ENCODE measurements around the gene SUMF2.
"Not testable (repeated sequence)": the region's sequence is repeated elsewhere in the genome, so short reads cannot be mapped to it uniquely, and the experiment has no call there.

Gene SUMF2

GRCh38 chr7:56110611-56111010 lies 46.5 kb downstream of the SUMF2 start:
- DNase-seq, result no peak

GRCh38 chr7:56112244-56112643 lies 48.2 kb downstream of the SUMF2 start:
- not testable (repeated sequence) for DNase-seq

- no peak for DNase-seq
Observed at GRCh38 chr7:56115852-56116538, 51.9 kb downstream of the SUMF2 start, which contains the start of gene NUPR2. TSS of gene NUPR2 (minus strand) at chr7:56116417. CDS start at chr7:56116314, 103 bp downstream.

GRCh38 chr7:56121440-56121839 lies 57.4 kb downstream of the SUMF2 start:
- no peak for DNase-seq

- no peak for DNase-seq
Observed at GRCh38 chr7:56124981-56125380, 60.9 kb downstream of the SUMF2 start.

- no peak for DNase-seq
Observed at GRCh38 chr7:56125831-56126230, 61.7 kb downstream of the SUMF2 start.

- DNase-seq, result no peak
Observed at GRCh38 chr7:56127241-56127975, 63.3 kb downstream of the SUMF2 start.

Data from stimulated activated CD4-positive, alpha-beta T cell treated with anti-CD3 and anti-CD28 coated beads, Interleukin-2, amount 100 ng/mL, for 24 hours (primary cell).